H1 (cell line): Measurements from ENCODE around the gene MRPL47. TPM values are rescaled to one million over a fixed set of nuclear protein-coding genes. Genes with fewer than 3 reads are reported as not detected.

Experiments used
- CTCF ChIA-PET: fragments of 300-600 bp; sonication (Branson Sonifier 250); formaldehyde crosslinking; loops from one replicate; lab custom pipeline; 2021; ENCODE audit not compliant: partially characterized antibody; lab: Charles Lee
- POLR2A ChIA-PET: fragments of 300-600 bp; sonication (Branson Sonifier 250); formaldehyde crosslinking; loops from one replicate; lab custom pipeline; 2021; ENCODE audit warnings: inconsistent platforms; ENCODE audit not compliant: partially characterized antibody; lab: Charles Lee
- DNase-seq, 2 experiments: peaks; one replicate each; pipeline versions ENCODE4 v3.0.0 to v3.0.0-alpha.2; 2010 to 2022; ENCODE audit warnings: low spot score in 2 of 2, low read depth in 1 of 2, mixed read lengths in 1 of 2
- FAIRE-seq: peaks from 2 replicates; lab custom pipeline; 2011; peaks lifted over from hg19 to GRCh38; lab: Jason Lieb, UNC
- H2AFZ ChIP-seq: 2 replicates; pipeline ENCODE4 v1.8.1; 2012; ENCODE audit warnings: low read length, inconsistent platforms
- H2AK5ac ChIP-seq: 2 replicates; pipeline ENCODE4 v1.6.1; 2013; ENCODE audit warnings: low read depth, low read length
- H2BK120ac ChIP-seq: replicated peaks from 2 replicates; pipeline ENCODE3; 2013; ENCODE audit warnings: low read depth, low read length, inconsistent platforms
- H2BK12ac ChIP-seq: 2 replicates; pipeline ENCODE4 v1.6.1; 2013; ENCODE audit warnings: low read depth, low read length
- H2BK15ac ChIP-seq: 2 replicates; pipeline ENCODE4 v1.6.1; 2013; ENCODE audit warnings: low read length
- H2BK20ac ChIP-seq: 2 replicates; pipeline ENCODE4 v1.6.1; 2013; ENCODE audit warnings: low read length
- H2BK5ac ChIP-seq: 2 replicates; pipeline ENCODE4 v1.6.1; 2013; ENCODE audit warnings: low read depth, low read length
- H3K14ac ChIP-seq: 2 replicates; pipeline ENCODE4 v1.6.1; 2013; ENCODE audit warnings: inconsistent platforms; ENCODE audit not compliant: insufficient read length
- H3K18ac ChIP-seq: 2 replicates; pipeline ENCODE4 v1.6.1; 2013; ENCODE audit warnings: low read length; ENCODE audit errors: extremely low read depth
- H3K23ac ChIP-seq: 2 replicates; pipeline ENCODE4 v1.6.1; 2013; ENCODE audit warnings: inconsistent platforms; ENCODE audit not compliant: insufficient read length
- H3K23me2 ChIP-seq: 2 replicates; pipeline ENCODE4 v1.6.1; 2013; ENCODE audit warnings: low read depth, low read length
- H3K27ac ChIP-seq: 2 replicates; pipeline ENCODE4 v1.6.1; 2011; ENCODE audit warnings: low read depth, low read length, inconsistent platforms
- H3K27me3 ChIP-seq, 4 experiments: replicated peaks in 1 of 4; 1 replicate in 1 of 4; 2 replicates in 3 of 4; pipeline versions ENCODE4 v1.6.1 to v1.8.1; 2011 to 2013; ENCODE audit warnings: low read length in 3 of 4, mild to moderate bottlenecking in 3 of 4, inconsistent platforms in 2 of 4, mixed read lengths in 2 of 4, moderate library complexity in 1 of 4; ENCODE audit not compliant: control insufficient read depth in 3 of 4, insufficient read depth in 3 of 4; ENCODE audit errors: extremely low read depth in 1 of 4
- H3K36me3 ChIP-seq, 4 experiments: 2 replicates each; pipeline versions ENCODE4 v1.6.1 to v1.8.1; 2011 to 2013; ENCODE audit warnings: mild to moderate bottlenecking in 4 of 4, low read length in 3 of 4, moderate library complexity in 2 of 4, control low read depth in 1 of 4, inconsistent platforms in 1 of 4; ENCODE audit not compliant: insufficient read depth in 4 of 4, control insufficient read depth in 2 of 4
- H3K4ac ChIP-seq: replicated peaks from 2 replicates; pipeline ENCODE3; 2013; ENCODE audit warnings: low read length, low read depth, mixed read lengths, inconsistent platforms; ENCODE audit not compliant: insufficient read length
- H3K4me1 ChIP-seq, 4 experiments: replicated peaks in 1 of 4; 1 replicate in 1 of 4; 2 replicates in 3 of 4; pipeline versions ENCODE4 v1.6.1 to v1.8.1; 2011 to 2013; ENCODE audit warnings: low read length in 3 of 4, inconsistent platforms in 2 of 4, mixed read lengths in 1 of 4; ENCODE audit not compliant: insufficient read depth in 4 of 4, control insufficient read depth in 3 of 4
- H3K4me2 ChIP-seq, 2 experiments: 2 replicates each; pipeline versions ENCODE4 v1.6.1 to v1.8.1; 2011 to 2013; ENCODE audit warnings: low read depth in 2 of 2, low read length in 2 of 2, control low read depth in 1 of 2, inconsistent platforms in 1 of 2, mild to moderate bottlenecking in 1 of 2; ENCODE audit not compliant: insufficient read depth in 1 of 2
- H3K4me3 ChIP-seq, 4 experiments: fragments of 200-600, 300-600 bp in 1 of 4; sonication (generic), shearing (Covaris generic), sonication (Bioruptor Twin) in 1 of 4; 2 replicates each; pipeline versions ENCODE4 v1.5.1 to v1.8.1; 2011 to 2016; ENCODE audit warnings: low read length in 4 of 4, low read depth in 3 of 4, control low read depth in 2 of 4, inconsistent platforms in 2 of 4, mild to moderate bottlenecking in 2 of 4, mixed read lengths in 1 of 4, moderate library complexity in 1 of 4; ENCODE audit not compliant: insufficient read depth in 2 of 4; ENCODE audit errors: extremely low read depth in 1 of 4
- H3K56ac ChIP-seq: replicated peaks from 2 replicates; pipeline ENCODE3; 2013; ENCODE audit warnings: low read depth, mild to moderate bottlenecking, mixed read lengths, low read length, inconsistent platforms; ENCODE audit not compliant: insufficient read length
- H3K79me1 ChIP-seq: 2 replicates; pipeline ENCODE4 v1.6.1; 2013; ENCODE audit warnings: low read depth, low read length, control low read depth
- H3K79me2 ChIP-seq, 2 experiments: 2 replicates each; pipeline versions ENCODE4 v1.6.1 to v1.8.1; 2012 to 2013; ENCODE audit warnings: low read length in 2 of 2, mild to moderate bottlenecking in 2 of 2, inconsistent platforms in 1 of 2; ENCODE audit not compliant: insufficient read depth in 2 of 2, control insufficient read depth in 1 of 2
- H3K9ac ChIP-seq, 4 experiments: replicated peaks in 1 of 4; 1 replicate in 1 of 4; 2 replicates in 3 of 4; pipeline versions ENCODE4 v1.6.1 to v1.8.1; 2011 to 2013; ENCODE audit warnings: low read depth in 3 of 4, low read length in 3 of 4, control low read depth in 2 of 4, mild to moderate bottlenecking in 2 of 4, moderate library complexity in 2 of 4, inconsistent platforms in 1 of 4; ENCODE audit errors: extremely low read depth in 1 of 4
- H3K9me3 ChIP-seq, 2 experiments: 2 replicates each; pipeline versions ENCODE4 v1.6.1 to v1.8.1; 2012 to 2013; ENCODE audit warnings: mild to moderate bottlenecking in 2 of 2, moderate library complexity in 2 of 2, control low read depth in 1 of 2, inconsistent platforms in 1 of 2, low read depth in 1 of 2, low read length in 1 of 2, mixed read lengths in 1 of 2; ENCODE audit not compliant: insufficient read depth in 2 of 2
- H4K20me1 ChIP-seq, 2 experiments: replicated peaks in 1 of 2; 2 replicates each; pipeline versions ENCODE3 to v1.8.1; 2011 to 2013; ENCODE audit warnings: inconsistent platforms in 2 of 2, low read length in 2 of 2, mild to moderate bottlenecking in 1 of 2; ENCODE audit not compliant: insufficient read depth in 2 of 2, control insufficient read depth in 1 of 2
- H4K5ac ChIP-seq: 2 replicates; pipeline ENCODE4 v1.6.1; 2013; ENCODE audit warnings: low read length, low read depth, mixed read lengths, inconsistent platforms; ENCODE audit not compliant: insufficient read length
- H4K8ac ChIP-seq: 2 replicates; pipeline ENCODE4 v1.8.0; 2013; ENCODE audit warnings: mild to moderate bottlenecking, moderate library complexity, low read length, inconsistent platforms; ENCODE audit not compliant: insufficient read depth; ENCODE audit errors: extremely low read depth
- H4K91ac ChIP-seq: replicated peaks from 2 replicates; pipeline ENCODE3; 2013; ENCODE audit warnings: low read length, mixed read lengths, inconsistent platforms; ENCODE audit not compliant: insufficient read length
- CBX5 ChIP-seq: fragments of 300-800, 300-1000 bp; sonication (generic); IDR thresholded peaks from 2 replicates; pipeline ENCODE4 v1.7.1; 2016; ENCODE audit warnings: antibody characterized with exemption, low read length, low read depth
- SAP30 ChIP-seq: fragments of 300-600 bp; sonication (generic); IDR thresholded peaks from 2 replicates; pipeline ENCODE4 v1.7.1; 2012; ENCODE audit warnings: low read length, moderate library complexity, mild to moderate bottlenecking, inconsistent platforms; ENCODE audit not compliant: insufficient read depth, insufficient replicate concordance
- WGBS, 2 experiments: shearing (Covaris generic) in 1 of 2; methylation state at CpG; one replicate each; pipeline versions ENCODE4 v1.1.6 to v1.1.7; 2013 to 2015; ENCODE audit warnings: low lambda C conversion rate in 2 of 2, mixed read lengths in 2 of 2, inconsistent platforms in 1 of 2, low coverage in 1 of 2, missing lambda C conversion rate in 1 of 2; ENCODE audit not compliant: insufficient replicate concordance in 2 of 2, insufficient coverage in 1 of 2, insufficient read length in 1 of 2; ENCODE audit errors: extremely low coverage in 1 of 2, missing lambda C conversion rate in 1 of 2; 5-methylcytosine and 5-hydroxymethylcytosine counted together
- polyA plus RNA-seq, 7 experiments: library from polyadenylated mRNA; depleted of rRNA in 3 of 7; stranded (reverse) in 5 of 7; unstranded in 2 of 7; fragments of >200 nt in 5 of 7; fragments of 200-250 nt in 2 of 7; gene quantifications; 1 replicate in 5 of 7; 2 replicates in 1 of 7; 4 replicates in 1 of 7; pipeline versions ENCODE4 v1.2.1 to v1.2.3, GENCODE V29; 2011 to 2013; ENCODE audit warnings: missing spikeins in 2 of 7, mixed read lengths in 2 of 7
- total RNA-seq: library from RNA; stranded (reverse); fragmentation: NEBNext Ultra II Directional; extraction: Animal tissue kit (Norgen Biotek cat#: 25700); gene quantifications from 2 replicates; pipeline ENCODE4 v1.2.1, GENCODE V29; 2021

Gene MRPL47
- total and polyA plus RNA-seq, 2 of the 8 experiments (the other 6 are each of a cell fraction or from before 2014, with no cell fraction given): 26.1 to 76.6 TPM

DNA sequence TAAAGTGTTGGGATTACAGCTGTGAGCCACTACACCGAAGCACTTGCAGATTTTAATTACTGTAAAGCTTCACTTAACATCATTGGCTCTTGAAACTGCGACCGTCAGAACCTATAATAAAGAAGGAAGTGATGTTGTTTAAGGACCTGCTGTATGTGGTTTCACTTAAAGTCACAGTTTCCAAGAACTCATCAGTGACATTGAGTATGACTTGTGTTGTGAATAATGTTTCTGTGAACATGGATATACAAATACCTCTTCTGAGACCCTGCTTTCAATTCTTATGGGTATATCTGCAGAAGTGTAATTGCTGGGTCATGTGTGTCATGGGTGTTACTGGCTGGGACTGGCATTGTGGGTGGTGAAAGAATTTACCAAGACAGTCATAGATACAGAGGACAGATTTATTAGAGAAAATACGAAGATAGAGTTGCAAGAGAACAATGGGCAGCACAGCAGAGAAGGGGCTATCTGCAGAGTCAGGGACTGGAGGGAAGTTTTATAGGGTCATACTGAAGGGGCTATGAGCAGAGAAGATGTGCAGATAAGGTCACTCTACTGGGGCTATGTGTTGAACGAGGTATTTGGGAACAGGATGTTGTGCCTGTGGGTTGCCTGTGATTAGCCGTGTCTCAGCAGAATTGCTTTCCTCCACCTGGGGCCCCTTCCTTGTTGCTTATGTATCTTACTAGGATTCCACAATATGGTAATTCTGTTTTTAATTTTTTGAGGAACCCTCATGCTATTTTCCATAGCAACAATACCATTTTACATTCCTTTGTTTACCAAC lies 4.7 kb upstream of the MRPL47 start:
- ChIA-PET CTCF (no interaction called here), POLR2A (no interaction called here)
- FAIRE-seq (no peak), DNase-seq (no peak)
- no peak overlapping the region for H2AFZ ChIP-seq
- no peaks in the 10 kb centered on the region for H3K79me1 ChIP-seq
- no peak overlapping the region for H2BK20ac ChIP-seq
- no peak overlapping the region for H2BK120ac ChIP-seq
- H3K4ac ChIP-seq: no peak overlapping the region
- H3K9ac ChIP-seq: no peak overlapping the region
- WGBS, 2 experiments: 90% methylated on average over 6 of the region's 6 CpGs; no CpG with 5 or more reads in 1 of the 2 experiments
- H3K4me3 ChIP-seq: no peak overlapping the region
- no peaks in the 10 kb centered on the region for H4K20me1 ChIP-seq
- H3K36me3 ChIP-seq: peaks cover 0 to 4% (median 0%) of the 10 kb centered on the region in 4 experiments; a peak in 1 of 8 replicates
- H3K79me2 ChIP-seq: peaks cover 0 to 21% of the 10 kb centered on the region in 2 experiments; a peak in 2 of 4 replicates
- H2AK5ac ChIP-seq: no peak overlapping the region
- no peak overlapping the region for H3K4me2 ChIP-seq
- H3K27me3 ChIP-seq: no peaks in the 10 kb centered on the region
- no peak overlapping the region for H2BK12ac ChIP-seq
- H4K91ac ChIP-seq: no peak overlapping the region
- H3K9me3 ChIP-seq: no peaks in the 10 kb centered on the region
- H4K8ac ChIP-seq: no peak overlapping the region
- H3K14ac ChIP-seq: no peak overlapping the region
- H4K5ac ChIP-seq: no peak overlapping the region
- no peak overlapping the region for H2BK5ac ChIP-seq
- H3K23me2 ChIP-seq: peaks cover 4% of the 10 kb centered on the region
- H2BK15ac ChIP-seq: no peak overlapping the region
- no peak overlapping the region for H3K23ac ChIP-seq
- H3K27ac ChIP-seq: no peak overlapping the region
- no peak overlapping the region for H3K18ac ChIP-seq
- no peak overlapping the region for H3K56ac ChIP-seq
- H3K4me1 ChIP-seq: no peaks in the 10 kb centered on the region
- TF ChIP-seq SAP30: no peak
- TF ChIP-seq CBX5: no peak
